ENCODE data around the gene TRPM3.

DNA sequence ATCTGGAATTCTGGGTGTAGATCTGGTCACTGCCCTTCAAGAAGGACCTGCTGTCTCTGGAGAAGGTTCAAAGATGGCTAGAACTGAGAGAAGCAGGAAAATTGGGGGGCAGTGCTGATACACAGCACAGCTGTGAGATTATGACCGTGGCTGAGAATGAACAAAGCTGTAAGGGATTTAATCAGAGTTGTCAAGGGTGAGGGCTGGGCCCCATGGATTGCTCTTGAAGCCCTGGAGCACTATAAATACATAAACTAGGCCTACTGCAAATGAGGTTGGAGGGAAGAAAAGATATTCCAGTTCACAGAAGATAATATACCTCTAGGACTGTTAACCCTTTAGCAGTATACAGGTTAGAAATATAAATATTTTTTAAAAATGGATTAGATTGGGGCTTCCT is 620.6 kb downstream of the TRPM3 start:
- no peak for TF ChIP-seq SUZ12 (IDR thresholded peaks at IDR 0.05; ENCODE audit: extremely low read depth, insufficient read depth, insufficient read length)
- TF ChIP-seq ZNF274 (IDR thresholded peaks at IDR 0.05; ENCODE audit: low read depth, low read length) = no peak

All from NT2/D1 (cell line).